Measurements from ENCODE around the gene PCNX2. TPM values are rescaled to one million over a fixed set of nuclear protein-coding genes. Genes with fewer than 3 reads are reported as not detected.
"Not testable (repeated sequence)": the region's sequence is repeated elsewhere in the genome, so short reads cannot be mapped to it uniquely, and the experiment has no call there.

PCNX2 gene
- total RNA-seq, 2 donors from 2014 or later, result 5.7 to 9.8 TPM

DNA sequence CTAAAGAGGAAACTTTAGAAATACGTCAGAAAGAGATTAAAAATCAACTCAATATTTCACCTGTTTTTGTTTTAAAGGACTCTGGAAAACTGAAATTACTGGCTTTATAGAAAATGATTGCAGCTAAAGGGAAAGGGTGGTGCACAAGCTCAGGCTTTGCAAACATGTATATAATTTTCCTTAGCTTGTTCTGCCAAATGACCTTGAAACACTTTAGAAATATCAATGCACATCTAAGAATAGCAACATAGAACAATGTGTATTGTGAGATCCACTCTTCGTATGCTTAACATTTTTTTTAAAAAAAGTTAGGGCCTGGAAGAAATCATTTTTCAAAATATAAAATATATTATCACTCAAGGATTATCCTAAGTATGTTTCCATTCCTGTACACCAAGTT lies 201.3 kb downstream of the PCNX2 start:
- no peak for ATAC-seq
- intact Hi-C loops (cut with DNase I, micrococcal nuclease), result no loop called here
- no peak for DNase-seq

DNA sequence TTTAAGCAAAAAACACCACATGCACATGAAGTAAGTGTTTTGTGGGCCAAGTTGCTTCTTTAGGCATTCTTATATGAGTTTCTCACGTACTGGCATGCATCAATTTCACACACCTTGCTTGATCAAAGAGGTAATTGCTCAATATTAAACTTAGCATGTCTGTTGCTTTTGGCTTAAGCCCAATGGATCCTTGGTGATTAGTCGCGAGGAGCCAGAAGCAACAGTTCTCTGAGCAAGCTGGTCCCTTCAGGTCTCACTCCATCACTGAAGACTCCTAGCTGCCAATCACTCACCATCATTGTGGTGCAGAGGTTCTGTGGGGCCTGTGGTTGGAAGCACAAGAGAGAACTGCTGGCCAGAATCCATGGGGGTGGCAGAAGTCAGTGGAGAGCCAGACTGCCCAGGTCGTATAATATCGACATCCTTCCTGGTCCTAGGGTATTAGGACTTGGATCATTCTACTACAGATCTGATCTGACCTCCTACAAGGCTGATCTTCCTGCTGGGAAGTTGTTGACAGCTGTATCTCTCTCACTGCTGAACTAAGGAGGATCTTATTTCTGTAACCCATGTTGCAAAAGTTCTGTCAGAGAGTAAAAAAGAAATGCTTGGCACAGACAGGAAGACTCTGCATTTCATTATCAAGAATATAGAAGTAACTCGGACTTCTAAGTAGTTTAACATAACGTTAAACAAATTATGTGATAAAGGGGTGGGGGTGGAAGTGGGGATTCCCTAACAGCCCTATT lies 204.6 kb downstream of the PCNX2 start:
- no peak for ATAC-seq
- intact Hi-C loops (cut with DNase I, micrococcal nuclease), result no loop called here
- DNase-seq, result no peak

DNA sequence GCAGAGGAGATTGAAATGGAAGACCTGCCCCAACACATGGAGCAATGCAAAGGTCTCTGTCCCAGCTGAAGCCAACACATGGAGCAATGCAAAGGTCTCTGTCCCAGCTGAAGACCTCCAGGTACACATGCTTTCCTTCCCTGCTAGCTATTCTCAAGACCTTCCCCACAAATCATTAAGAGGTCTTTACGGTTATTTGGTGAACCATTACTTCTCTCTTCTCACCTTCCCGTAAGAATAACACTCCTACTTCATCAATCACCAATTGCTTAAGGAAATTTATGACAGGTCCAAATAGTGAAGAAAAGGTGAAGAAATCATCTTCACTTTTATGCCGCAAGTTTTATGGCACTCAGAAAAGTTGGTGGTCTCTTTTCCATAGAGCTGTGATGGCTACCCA lies 206.3 kb downstream of the PCNX2 start:
- intact Hi-C loops (cut with DNase I, micrococcal nuclease), result no loop called here
- DNase-seq, result no peak
- ATAC-seq, result no peak

DNA sequence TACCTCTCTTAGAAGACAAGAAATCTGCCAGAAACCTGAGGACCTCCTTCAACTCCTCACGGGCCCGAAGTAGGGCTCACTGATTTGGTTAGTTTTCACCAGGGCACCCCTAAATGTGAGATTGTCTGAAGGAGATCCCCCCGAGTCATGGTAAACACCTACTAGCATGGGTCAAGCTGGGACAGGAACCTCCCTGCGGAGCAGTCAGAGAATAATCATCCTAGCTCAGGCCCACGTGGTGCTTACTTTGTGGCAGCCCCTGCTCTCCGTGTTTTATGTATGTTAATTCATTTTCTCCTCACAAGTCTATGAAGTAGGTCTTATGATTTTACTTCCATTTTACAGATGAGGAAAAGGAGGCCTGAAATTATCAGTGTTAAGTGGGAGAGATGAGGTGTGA lies 206.9 kb downstream of the PCNX2 start:
- intact Hi-C loops (cut with DNase I, micrococcal nuclease), result no loop called here
- DNase-seq, result no peak
- ATAC-seq, result no peak

DNA sequence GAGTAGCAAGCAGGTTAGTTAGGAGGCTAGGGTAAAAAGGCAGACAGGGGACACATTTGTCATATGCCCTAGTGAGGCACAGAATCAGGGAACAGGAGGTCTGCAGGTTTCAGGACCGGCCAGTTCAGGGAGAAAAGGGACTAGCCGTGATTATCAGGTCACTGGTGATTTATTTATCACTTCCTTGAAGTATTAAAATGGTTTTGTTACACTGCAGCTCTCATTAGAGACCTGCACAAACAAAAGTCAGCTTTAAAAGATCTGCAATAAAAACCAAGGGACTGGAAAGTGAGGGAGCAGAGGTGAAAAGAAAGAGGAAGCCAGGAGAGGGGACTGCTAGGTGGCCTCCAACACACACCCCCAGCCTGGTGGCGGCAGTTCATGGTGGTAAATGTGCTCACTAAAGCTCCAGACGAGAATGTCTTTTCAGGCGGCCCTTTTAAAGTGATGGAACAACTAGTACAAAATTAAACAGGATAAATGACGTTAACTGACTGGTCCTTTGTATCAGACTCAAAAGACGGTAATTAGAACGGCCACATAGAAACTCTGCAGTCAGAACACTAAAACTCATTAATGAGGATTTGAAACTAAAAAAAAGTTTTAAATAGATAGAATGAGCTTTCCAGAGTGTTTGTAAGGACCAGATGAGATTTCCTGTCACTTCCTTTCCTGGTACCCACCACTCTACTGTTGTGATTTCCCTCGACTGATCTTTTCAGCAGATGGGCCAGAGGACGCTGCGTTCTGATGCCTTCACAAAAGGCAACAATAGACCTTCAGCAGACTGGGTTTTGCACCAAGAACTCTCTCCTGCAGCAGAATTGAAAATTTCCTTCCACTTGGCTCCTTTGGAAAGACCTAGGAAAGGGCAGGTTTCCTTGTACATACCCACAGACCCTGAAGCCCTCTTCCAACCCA lies 208.3 kb downstream of the PCNX2 start:
- DNase-seq (no peak), ATAC-seq (no peak)
- intact Hi-C loops (cut with DNase I, micrococcal nuclease), result no loop called here

DNA sequence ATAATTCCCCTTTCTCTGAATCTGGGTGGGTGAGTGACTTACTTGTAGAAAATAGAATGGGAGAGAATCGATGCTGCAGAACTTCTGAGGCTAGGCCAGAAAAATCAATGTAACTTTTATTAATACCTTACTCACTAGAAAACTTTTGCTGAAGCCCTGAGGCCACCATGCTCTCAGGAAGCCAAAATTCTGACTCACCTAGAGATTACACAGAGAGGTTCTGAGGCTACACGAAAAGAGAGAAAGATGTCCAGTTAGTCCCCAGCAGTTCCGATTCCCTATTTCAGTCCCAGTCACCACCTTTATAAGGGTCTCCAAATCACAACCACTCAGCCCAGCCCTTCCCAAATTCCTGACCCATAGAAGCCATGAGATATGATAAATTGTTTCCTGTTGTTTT lies 210.0 kb downstream of the PCNX2 start:
- no peak for ATAC-seq
- DNase-seq, result no peak
- intact Hi-C loops (cut with DNase I, micrococcal nuclease), result no loop called here

DNA sequence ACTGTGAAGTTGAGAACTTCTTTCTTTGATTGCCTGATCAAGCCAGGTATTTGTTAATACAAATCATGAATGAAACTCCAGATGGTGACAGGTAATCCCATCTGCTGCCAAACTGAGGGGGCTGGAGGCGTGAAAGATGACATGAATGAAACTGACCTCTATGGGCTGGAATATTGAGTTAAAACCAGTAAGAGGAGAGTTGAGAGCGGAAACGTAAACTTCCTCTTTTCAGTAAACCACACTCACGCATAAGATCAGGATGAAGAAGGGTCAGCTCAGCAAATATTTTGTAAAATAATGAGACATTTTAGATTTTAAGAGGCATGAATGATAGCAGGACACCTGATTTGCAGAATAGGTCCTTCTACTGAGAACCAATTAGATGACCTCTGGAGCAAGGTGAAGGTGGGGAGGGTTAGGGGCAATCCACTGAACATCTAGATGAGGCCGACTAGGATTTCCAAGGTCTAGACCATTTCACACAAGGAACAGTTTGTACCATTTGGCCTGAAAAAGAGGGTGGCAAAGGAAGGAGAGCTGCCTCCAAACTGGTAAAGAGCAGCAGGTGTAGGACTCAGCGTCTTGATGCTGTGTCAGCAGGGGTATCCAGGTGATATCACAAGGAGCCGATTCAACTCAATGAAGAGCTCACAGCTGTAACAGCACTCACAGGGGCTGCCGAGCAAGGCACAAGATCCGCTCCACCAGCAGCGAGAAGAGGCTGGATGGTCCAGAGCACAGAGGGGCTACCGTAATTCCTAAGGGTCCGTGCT lies 212.6 kb downstream of the PCNX2 start:
- DNase-seq (no peak), ATAC-seq (no peak)
- intact Hi-C loops (cut with DNase I, micrococcal nuclease), result no loop called here

DNA sequence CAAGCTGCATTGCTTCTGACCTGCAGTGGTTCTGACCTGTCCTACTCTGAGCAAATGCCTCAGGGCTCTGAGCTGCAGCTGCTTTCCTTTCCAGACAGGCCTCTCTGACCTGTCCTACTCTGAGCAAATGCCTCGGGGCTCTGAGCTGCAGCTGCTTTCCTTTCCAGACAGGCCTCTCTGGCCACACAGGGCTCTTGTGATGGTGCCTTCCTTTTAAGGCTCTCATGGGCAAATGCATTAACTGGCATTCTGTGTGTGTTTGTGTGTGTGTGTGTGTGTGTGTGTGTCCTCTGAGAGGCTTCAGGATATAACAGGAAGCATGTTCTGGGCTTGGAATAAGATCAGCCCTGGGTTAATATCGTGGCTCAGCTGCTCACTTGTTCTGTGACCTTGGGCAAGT lies 213.8 kb downstream of the PCNX2 start:
- intact Hi-C loops (cut with DNase I, micrococcal nuclease), result no loop called here
- no peak for DNase-seq
- no peak for ATAC-seq

DNA sequence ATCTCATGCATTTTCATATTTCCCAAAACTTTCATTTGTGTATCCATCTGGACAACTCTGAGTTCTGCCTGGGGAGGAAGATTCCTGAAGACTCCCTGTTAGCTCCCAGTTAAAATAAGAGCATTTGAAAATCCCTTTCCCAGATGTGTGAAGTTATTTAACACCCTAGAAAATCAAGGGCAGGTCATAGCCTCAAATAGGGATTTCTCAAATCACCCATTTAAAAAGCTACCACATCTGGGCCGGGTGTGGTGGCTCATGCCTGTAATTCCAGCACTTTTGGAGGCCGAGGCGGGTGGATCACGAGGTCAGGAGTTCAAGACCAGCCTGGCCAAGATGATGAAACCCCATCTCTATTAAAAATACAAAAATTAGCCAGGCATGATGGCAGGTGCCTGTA lies 214.7 kb downstream of the PCNX2 start:
- ATAC-seq; intact Hi-C loops (cut with DNase I, micrococcal nuclease); DNase-seq: not testable (repeated sequence)

DNA sequence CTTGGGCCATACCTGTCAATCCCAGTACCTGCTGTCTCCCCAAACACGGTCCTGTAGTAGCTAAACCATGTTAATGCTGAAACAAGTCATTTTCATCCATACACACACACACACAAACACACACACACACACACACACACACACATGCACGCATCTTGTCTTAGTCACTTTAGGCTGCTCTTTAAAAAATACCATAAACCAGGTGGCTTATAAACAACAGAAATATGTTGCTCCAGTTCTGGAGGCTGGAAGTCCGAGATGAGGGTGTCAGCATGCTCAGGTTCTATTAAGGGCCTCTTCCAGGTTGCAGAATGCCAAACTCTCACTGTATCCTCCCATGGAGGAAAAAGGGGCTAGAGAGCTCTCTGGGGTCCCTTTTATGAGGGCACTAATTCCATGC lies 215.2 kb downstream of the PCNX2 start:
- no peak for ATAC-seq
- DNase-seq, result no peak
- intact Hi-C loops (cut with DNase I, micrococcal nuclease), result no loop called here

DNA sequence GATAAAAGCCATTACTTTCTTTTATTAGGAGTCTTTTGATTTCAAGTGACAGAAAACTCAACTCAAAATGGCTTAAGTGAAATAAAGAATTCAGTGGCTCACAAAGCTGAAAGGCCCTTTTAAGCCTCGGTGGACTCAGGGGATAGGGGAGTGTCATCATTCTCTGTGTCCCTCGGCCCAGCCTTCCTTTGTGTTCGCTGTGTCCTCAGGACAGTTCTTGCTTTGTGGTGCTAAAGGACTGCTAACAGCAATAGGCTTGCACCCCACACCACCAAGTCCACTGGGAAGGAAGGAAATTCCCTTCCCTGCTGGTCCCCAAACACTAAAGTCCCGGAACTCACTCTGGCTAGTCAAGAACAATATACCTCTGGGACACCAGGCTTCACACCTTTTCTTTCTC lies 216.0 kb downstream of the PCNX2 start:
- ATAC-seq, result no peak
- no peak for DNase-seq
- intact Hi-C loops (cut with DNase I, micrococcal nuclease), result no loop called here

DNA sequence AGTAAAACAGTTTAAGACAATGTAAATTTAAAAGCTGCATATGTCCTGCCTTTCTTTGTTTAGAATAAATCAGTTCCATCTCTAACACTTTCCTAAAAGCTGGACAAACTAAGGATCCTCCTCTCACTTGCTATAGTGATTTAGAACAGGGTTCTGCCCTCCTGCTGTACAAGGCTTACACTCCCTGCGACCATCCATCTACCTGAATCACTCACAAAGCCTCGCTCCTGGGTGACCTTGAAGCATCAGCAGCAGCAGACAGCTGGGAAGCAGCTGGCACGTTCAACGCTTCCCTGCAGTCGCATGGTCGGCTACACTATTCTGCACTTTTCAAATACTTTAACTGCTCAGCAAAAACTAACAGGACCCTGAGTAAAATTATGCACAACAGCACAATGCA lies 217.1 kb downstream of the PCNX2 start:
- ATAC-seq (no peak), DNase-seq (no peak)
- intact Hi-C loops (cut with DNase I, micrococcal nuclease), result no loop called here

DNA sequence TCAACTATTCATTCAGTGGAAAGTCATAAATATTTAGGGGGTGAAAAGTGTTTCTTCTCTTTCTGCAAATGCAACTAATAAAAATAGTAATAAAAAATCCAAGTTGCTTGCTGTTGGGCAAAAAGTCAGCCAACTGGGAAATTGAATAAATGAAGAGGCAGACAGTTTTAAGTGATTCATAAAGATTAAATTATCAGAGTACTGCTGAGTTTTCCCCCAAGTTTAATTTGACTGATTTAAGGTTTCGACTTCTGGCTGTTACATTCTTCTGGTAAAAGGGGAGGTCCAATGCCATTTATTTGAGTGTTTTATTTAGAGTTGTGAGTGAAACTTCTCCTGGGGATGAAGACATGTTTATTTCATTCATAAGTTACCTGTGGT lies 219.6 kb downstream of the PCNX2 start:
- ATAC-seq (no peak), DNase-seq (no peak)
- intact Hi-C loops (cut with DNase I, micrococcal nuclease), result no loop called here

DNA sequence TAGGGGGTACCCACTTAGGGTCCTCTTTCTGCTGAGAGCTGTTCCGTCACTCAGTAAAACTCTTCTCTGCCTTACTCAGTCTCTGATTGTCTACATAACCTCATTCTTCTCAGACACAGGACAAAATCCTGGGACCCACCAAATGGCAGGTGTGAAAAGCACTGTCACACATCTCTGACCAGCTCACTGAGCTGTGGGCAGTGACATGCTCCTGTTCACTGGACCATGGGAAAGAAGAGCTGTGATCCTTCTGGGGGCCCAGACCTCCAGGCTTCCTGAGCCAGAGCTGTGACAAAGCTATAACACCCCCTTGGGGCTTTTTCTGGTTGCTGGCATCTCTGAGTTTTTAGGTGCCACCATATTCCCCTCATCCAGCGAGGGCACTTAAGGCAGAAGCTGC lies 229.4 kb downstream of the PCNX2 start:
- DNase-seq (no peak), ATAC-seq (no peak)
- intact Hi-C loops (cut with DNase I, micrococcal nuclease), result no loop called here

DNA sequence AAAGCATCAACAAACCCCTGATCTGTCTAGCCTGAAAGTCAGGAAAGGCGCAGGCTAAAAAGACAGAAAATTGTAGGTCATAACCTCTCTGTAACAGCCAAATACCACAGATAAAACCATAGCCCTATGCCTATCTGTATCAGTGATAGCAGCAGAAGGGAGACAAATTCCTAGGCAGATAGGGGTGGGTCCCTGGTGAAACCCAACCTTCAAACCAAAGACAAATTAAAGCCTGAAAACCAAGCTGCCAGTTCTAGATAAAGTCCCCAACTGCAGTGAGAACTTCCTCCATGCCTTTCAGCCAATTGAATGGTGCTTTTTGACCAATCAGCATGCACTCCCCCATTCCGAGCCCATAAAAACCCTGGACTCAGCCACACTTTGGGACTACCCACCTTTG lies 229.8 kb downstream of the PCNX2 start:
- intact Hi-C loops (cut with DNase I, micrococcal nuclease), result no loop called here
- no peak for ATAC-seq
- no peak for DNase-seq

DNA sequence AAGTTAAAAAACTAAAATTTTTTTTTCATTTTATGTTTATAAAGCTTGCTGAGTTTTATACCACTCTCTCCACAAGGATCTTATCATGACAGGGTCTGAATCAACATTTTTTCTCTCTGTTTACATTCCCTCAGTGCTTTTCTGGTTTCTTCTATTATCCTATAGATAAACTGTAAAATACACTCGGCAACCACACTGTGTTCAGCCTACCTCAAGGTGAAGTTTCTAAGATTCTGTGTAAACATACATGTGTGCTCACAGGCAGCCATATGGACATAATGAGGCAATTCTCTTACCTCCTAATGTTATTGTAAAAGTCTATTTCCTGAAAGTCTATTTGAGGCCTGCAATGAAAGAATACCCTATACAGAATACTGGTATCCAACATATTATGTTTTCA lies 230.5 kb downstream of the PCNX2 start:
- intact Hi-C loops (cut with DNase I, micrococcal nuclease), result no loop called here
- no peak for DNase-seq
- peak; percentile 68 for ATAC-seq

DNA sequence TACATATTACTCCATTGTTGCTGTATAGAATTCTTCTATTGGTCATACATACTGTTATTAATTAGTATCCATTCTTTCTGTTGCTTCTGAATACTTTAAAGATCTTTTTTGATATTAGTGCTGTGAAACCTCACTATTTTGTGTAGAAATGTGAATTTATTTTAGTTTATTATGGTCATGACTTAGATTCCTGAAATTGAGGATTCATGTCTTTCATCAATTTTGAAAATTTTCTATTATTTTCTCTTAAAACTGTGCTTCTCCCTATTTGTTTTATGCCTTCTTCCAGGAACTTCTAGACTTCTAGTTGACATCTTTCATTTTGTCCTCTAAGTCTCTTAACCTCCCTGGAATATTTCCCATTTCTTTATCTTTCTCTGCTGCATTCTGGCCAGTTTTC lies 232.1 kb downstream of the PCNX2 start:
- intact Hi-C loops (cut with DNase I, micrococcal nuclease), result no loop called here
- DNase-seq (no peak), ATAC-seq (no peak)

DNA sequence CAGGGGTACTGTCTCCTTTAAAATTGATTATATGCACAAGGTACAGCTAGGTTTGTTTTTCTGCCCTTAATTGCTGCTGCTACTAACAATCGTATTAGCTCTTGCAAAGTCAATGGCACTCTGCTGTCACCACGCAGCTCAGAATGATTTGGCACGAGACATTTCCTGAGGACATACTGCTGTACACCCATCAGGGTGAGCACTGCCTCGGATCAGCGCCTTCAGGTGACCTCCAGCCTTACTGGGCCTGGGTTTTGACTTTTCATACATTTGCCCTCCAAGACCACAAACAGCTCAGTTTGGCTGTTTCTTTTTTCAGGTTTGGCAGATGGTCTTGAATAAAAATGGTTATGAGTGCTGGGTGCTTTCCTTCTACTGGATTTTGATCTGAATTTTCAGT lies 234.3 kb downstream of the PCNX2 start:
- DNase-seq (no peak), ATAC-seq (no peak)
- intact Hi-C loops (cut with DNase I, micrococcal nuclease), result no loop called here

DNA sequence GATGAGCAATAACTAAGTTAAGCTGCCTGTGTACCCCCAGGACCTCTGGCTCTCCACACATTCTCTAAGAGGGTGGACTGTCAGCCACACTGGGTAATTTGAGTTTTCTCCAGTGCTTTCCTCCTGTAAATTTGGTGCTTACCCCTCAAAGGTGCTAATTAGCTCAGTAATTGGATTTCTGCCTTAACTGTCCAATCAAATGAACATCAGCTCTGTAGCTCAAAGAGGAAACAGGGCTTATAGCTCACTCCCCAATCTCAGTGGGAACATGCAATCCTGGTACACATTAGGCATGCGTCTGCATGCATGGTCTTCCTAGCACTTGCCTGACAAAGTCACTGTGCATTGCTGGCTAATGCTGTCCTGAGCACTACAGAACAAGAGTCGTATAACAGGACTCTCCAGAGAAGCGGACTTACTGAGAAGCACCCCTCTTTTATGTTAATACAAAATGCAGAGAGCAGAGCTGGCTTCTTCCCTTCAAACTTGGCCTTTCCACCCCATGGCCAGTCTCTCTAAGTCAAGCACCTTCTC lies 235.0 kb downstream of the PCNX2 start:
- no peak for ATAC-seq
- intact Hi-C loops (cut with DNase I, micrococcal nuclease), result no loop called here

DNA sequence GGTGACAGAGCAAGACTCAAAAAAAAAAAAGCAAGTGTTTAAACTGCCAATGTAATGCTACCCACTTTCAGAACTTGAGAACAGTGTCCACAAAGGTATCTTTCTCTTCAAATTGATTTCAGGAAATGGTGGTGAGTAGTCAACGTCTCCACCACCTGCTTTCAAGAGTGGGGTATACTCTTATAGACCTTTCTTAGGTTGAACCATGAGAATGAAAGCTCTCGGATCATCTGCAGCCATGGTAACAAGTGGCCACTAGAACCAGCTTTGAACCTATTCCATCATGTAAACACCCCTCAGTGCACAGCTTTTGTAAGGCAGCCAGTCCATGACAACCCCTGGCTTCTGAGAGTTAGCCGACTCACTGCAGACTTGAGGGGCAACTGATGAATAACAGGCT lies 237.7 kb downstream of the PCNX2 start:
- DNase-seq (no peak), ATAC-seq (no peak)
- intact Hi-C loops (cut with DNase I, micrococcal nuclease), result no loop called here

More for the DNA sequence above, 235.0 kb downstream of the PCNX2 start:
- DNase-seq, result no peak
